K562 (cell line): ENCODE data around the gene TMEM205.

Source experiments
- CEBPB ChIP-seq: fragments of 450-650 bp; IDR thresholded peaks from 2 replicates; pipeline ENCODE4 v1.6.1; 2016; ENCODE audit warnings: missing genetic modification characterization, missing compliant biosample characterization
- CTCF ChIP-seq, 3 experiments: IDR thresholded peaks in 2 of 3; conservative IDR thresholded peaks in 1 of 3; 2 replicates each; pipeline ENCODE4 v1.5.1; 2011 to 2012; ENCODE audit warnings: low read length in 3 of 3, mild to moderate bottlenecking in 3 of 3, control low read depth in 2 of 3, improper control_type of control experiment in 1 of 3, inconsistent platforms in 1 of 3, low read depth in 1 of 3, mixed read lengths in 1 of 3, moderate library complexity in 1 of 3; ENCODE audit not compliant: insufficient read depth in 2 of 3
- EP300 ChIP-seq: IDR thresholded peaks from 2 replicates; pipeline ENCODE4 v1.6.1; 2012; ENCODE audit warnings: low read length, improper control_type of control experiment
- KDM1A ChIP-seq, 2 experiments: fragments of 450-650 bp; IDR thresholded peaks; 2 replicates each; pipeline ENCODE4 v1.6.1; 2016; ENCODE audit warnings: mild to moderate bottlenecking in 2 of 2
- MYNN ChIP-seq, 2 experiments: sonication (generic); formaldehyde crosslinking in 1 of 2; IDR thresholded peaks; 2 replicates each; pipeline versions ENCODE4 v1.5.0 to v1.6.1; 2016 to 2020; ENCODE audit warnings: antibody characterized with exemption in 1 of 2, missing genetic modification reagents in 1 of 2
- RCOR1 ChIP-seq, 2 experiments: IDR thresholded peaks; 2 replicates each; pipeline ENCODE4 v1.6.1; 2012; ENCODE audit warnings: low read depth in 2 of 2, low read length in 2 of 2, borderline replicate concordance in 1 of 2, improper control_type of control experiment in 1 of 2
- SMARCC2 ChIP-seq: fragments of 450-650 bp; IDR thresholded peaks from 2 replicates; pipeline ENCODE4 v1.6.1; 2017; ENCODE audit warnings: antibody characterized with exemption, moderate library complexity, mild to moderate bottlenecking, low read depth
- TEAD2 ChIP-seq: fragments of 450-650 bp; IDR thresholded peaks from 2 replicates; pipeline ENCODE4 v1.6.1; 2016; ENCODE audit warnings: missing genetic modification characterization, control low read depth, missing compliant biosample characterization
- ZNF24 ChIP-seq: fragments of 450-650 bp; IDR thresholded peaks from 2 replicates; pipeline ENCODE4 v1.6.1; 2016

GRCh38 chr19:11338121-11338520, 7.9 kb downstream of the TMEM205 start:
- no peak for TF ChIP-seq MYNN (IDR thresholded peaks at IDR 0.05)
- TF ChIP-seq MYNN (CRISPR knock-in tag; IDR thresholded peaks at IDR 0.05) = no peak
- no peak for TF ChIP-seq CTCF (IDR thresholded peaks at IDR 0.05 in 2 of 3, conservative IDR thresholded peaks at IDR 0.05 in 1 of 3; ENCODE audit: insufficient read depth in 2 of 3, low read depth in 1 of 3, low read length in 3 of 3)
- no peak for TF ChIP-seq ZNF24
- TF ChIP-seq RCOR1 (IDR thresholded peaks at IDR 0.05; ENCODE audit: borderline replicate concordance in 1 of 2, low read depth in 2 of 2, low read length in 2 of 2) = no peak
- no peak for TF ChIP-seq TEAD2 (tag)
- TF ChIP-seq EP300 = no peak
- TF ChIP-seq KDM1A (IDR thresholded peaks at IDR 0.05) = no peak
- no peak for TF ChIP-seq CEBPB
- TF ChIP-seq SMARCC2 = no peak
